Nephron progenitor cell (in vitro differentiated cells): ENCODE data around the gene SEC16B.
"Not testable (repeated sequence)": the region's sequence is repeated elsewhere in the genome, so short reads cannot be mapped to it uniquely, and the experiment has no call there.

Experiments
- DNase-seq: peaks from one replicate; pipeline ENCODE4 v3.0.0; 2021
- H3K27ac Mint-ChIP-seq: 2 replicates; pipeline ENCODE4 v1.8.0; 2021; ENCODE audit warnings: mild to moderate bottlenecking, moderate library complexity, mixed read lengths
- H3K27me3 Mint-ChIP-seq: 2 replicates; pipeline ENCODE4 v1.8.0; 2021; ENCODE audit warnings: mild to moderate bottlenecking, low read depth, mixed read lengths; ENCODE audit not compliant: poor library complexity
- H3K36me3 Mint-ChIP-seq: 2 replicates; pipeline ENCODE4 v1.8.0; 2021; ENCODE audit warnings: low read depth, mixed read lengths
- H3K4me1 Mint-ChIP-seq: 2 replicates; pipeline ENCODE4 v1.8.0; 2021; ENCODE audit warnings: mixed read lengths
- H3K4me3 Mint-ChIP-seq: 2 replicates; pipeline ENCODE4 v1.8.0; 2021; ENCODE audit warnings: mild to moderate bottlenecking, moderate library complexity, mixed read lengths
- H3K9me3 Mint-ChIP-seq: 2 replicates; pipeline ENCODE4 v1.8.0; 2021; ENCODE audit warnings: mild to moderate bottlenecking, moderate library complexity, mixed read lengths
- TF ChIP-seq, protein P1 (sequence below): fragments of 200-600 bp; sonication (generic); IDR thresholded peaks from 2 replicates; pipeline ENCODE4 v1.5.0; 2021; ENCODE audit warnings: antibody characterized with exemption

The SEC16B gene

DNA sequence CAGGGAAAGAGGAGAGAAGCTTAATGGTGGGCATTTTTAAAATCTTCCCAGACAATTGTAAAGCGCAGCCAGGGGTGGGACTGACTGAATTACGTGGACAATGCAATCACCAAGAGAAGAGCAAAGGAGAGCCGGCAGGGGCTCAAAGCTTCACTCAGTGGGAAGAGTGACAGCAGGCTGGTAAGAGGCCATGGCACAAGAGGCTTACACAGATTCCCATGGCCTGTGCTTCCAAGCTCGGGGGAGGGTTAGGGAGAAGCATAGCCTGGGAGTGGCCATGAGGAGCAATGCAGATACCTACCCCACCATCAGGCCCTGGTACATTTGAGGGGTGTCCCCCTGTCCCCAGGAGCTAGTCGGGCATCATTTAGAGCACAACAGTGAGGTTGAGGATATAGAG, 27.1 kb upstream of the SEC16B start:
- no peak overlapping the region for H3K4me3 Mint-ChIP-seq
- H3K4me1 Mint-ChIP-seq, result no peaks in the 10 kb centered on the region
- H3K9me3 Mint-ChIP-seq, result peaks cover 3% of the 10 kb centered on the region
- peaks cover 4% of the 10 kb centered on the region for H3K27me3 Mint-ChIP-seq
- TF ChIP-seq, protein P1, sequence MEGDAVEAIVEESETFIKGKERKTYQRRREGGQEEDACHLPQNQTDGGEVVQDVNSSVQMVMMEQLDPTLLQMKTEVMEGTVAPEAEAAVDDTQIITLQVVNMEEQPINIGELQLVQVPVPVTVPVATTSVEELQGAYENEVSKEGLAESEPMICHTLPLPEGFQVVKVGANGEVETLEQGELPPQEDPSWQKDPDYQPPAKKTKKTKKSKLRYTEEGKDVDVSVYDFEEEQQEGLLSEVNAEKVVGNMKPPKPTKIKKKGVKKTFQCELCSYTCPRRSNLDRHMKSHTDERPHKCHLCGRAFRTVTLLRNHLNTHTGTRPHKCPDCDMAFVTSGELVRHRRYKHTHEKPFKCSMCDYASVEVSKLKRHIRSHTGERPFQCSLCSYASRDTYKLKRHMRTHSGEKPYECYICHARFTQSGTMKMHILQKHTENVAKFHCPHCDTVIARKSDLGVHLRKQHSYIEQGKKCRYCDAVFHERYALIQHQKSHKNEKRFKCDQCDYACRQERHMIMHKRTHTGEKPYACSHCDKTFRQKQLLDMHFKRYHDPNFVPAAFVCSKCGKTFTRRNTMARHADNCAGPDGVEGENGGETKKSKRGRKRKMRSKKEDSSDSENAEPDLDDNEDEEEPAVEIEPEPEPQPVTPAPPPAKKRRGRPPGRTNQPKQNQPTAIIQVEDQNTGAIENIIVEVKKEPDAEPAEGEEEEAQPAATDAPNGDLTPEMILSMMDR, result no peak
- no peak overlapping the region for H3K27ac Mint-ChIP-seq
- H3K36me3 Mint-ChIP-seq, result no peaks in the 10 kb centered on the region
- no peak for DNase-seq

DNA sequence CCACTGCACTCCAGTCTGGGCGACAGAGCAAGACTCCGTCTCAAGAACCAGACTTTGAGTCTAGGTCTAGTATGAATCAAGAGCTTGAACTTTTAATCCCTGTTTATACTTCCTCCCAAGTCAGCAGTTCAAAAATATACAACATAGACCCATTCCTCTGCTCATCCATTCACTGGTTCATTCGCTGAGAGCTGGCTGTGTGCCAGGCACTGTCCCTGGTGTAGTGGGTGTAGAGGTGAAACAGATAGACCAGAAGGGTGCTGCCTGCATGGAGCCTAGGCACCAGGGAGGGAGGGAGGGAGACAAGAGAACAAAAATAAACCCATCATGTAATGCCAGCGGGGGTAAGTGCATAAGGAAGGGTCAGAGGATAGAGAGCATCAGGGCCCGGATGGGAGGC, 25.5 kb upstream of the SEC16B start:
- Mint-ChIP-seq H3K4me1 (no peaks in the 10 kb centered on the region), H3K27me3 (no peaks in the 10 kb centered on the region), H3K27ac (no peak overlapping the region), H3K36me3 (no peaks in the 10 kb centered on the region), H3K4me3 (no peak overlapping the region), H3K9me3 (peaks cover 7% of the 10 kb centered on the region)
- no peak for DNase-seq
- TF ChIP-seq, protein P1, result no peak

DNA sequence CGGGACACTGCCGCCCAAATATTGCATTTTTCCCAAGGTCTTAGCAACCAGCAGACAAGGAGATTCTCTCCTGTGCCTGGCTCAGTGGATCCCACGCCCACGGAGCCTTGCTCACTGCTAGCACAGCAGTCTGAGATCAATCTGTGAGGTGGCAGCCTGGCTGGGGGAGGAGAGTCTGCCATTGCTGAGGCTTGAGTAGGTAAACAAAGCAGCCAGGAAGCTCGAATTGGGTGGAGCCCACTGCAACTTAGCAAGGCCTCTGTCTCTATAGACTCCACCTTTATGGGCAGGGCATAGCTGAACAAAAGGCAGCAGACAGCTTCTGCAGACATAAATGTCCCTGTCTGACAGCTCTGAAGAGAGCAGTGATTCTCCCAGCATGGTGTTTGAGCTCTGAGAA, 16.4 kb upstream of the SEC16B start:
- Mint-ChIP-seq H3K9me3 (peaks cover 38% of the 10 kb centered on the region), H3K4me1 (peaks cover 23% of the 10 kb centered on the region), H3K36me3 (peaks cover 16% of the 10 kb centered on the region)
- not testable (repeated sequence) for H3K27me3 Mint-ChIP-seq, H3K4me3 Mint-ChIP-seq, H3K27ac Mint-ChIP-seq, DNase-seq

- Mint-ChIP-seq H3K9me3 (peaks cover 28% of the 10 kb centered on the region), H3K4me1 (peaks cover 30% of the 10 kb centered on the region), H3K27ac (no peak overlapping the region), H3K36me3 (peaks cover 11% of the 10 kb centered on the region), H3K4me3 (no peak overlapping the region), H3K27me3 (peaks cover 6% of the 10 kb centered on the region)
- no peak for DNase-seq
- TF ChIP-seq, protein P1, result no peak
Observed at GRCh38 chr1:177984761-177985160, 14.9 kb upstream of the SEC16B start.

DNA sequence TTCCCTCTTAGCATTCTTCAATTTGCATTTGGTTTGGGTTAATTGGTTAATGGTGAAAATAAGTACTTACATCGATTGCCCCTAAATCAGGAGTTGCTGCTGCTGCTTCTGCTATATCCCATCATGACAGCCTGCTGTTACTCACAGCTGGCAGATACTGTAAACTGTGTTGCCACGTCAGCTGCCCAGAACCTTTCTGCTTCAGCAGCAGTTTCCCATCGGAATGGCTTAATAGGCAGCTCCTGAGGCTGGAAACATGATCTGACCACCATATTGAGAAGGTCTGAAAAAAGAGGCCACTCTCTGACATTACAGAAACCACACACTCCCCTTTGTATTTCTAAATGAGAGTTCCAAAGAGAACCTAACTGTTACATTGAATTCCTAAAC, 14.3 kb upstream of the SEC16B start:
- no peak overlapping the region for H3K4me3 Mint-ChIP-seq
- peaks cover 30% of the 10 kb centered on the region for H3K4me1 Mint-ChIP-seq
- DNase-seq, result peak; percentile 27
- TF ChIP-seq, protein P1, result no peak
- peaks cover 22% of the 10 kb centered on the region for H3K9me3 Mint-ChIP-seq
- peaks cover 3% of the 10 kb centered on the region for H3K27me3 Mint-ChIP-seq
- H3K36me3 Mint-ChIP-seq, result peaks cover 5% of the 10 kb centered on the region
- H3K27ac Mint-ChIP-seq, result no peak overlapping the region

DNA sequence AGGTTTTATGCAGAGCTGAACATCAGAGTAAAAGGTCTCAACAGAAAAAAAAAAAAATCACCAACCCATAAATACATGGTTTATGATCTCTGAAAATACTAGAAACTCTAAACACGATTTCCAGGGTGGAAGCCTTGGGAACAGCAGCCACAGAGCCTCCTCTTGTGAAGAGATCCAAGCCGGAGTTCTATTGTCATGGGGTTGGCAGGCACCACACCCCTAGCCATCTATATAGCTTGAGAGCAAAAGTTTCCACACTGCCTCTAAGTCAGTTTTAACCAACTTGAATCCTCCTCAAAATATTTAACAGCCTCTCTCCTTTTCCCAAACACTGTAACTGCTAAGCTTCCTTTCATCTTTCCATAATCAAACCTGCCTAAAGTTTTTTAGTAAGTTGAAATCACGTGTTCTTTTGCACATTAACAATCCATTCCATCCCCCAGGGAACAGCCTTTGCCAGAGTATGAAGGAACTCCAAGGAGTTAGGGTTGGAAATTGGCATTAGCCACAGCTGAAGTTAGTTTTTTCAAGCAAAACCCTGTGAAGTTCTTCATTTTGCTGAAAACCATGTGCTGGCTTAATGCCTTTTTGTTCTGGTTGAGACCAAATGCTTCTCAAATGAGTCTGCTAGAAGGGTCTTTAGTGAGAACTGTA, 13.8 kb upstream of the SEC16B start:
- Mint-ChIP-seq H3K9me3 (peaks cover 17% of the 10 kb centered on the region), H3K4me3 (peak overlapping the region; percentile 28), H3K27ac (no peak overlapping the region)

More for the DNA sequence above, 13.8 kb upstream of the SEC16B start:
- Mint-ChIP-seq H3K4me1 (peaks cover 30% of the 10 kb centered on the region), H3K27me3 (peaks cover 3% of the 10 kb centered on the region), H3K36me3 (peaks cover 4% of the 10 kb centered on the region)
- TF ChIP-seq, protein P1, result no peak
- no peak for DNase-seq
